NCI-H146 treated with DMSO at 0.1 percent for 48 hours (cell line): ENCODE data around the gene PKD1.

Experiments
- DNase-seq: peaks from one replicate; lab custom pipeline; 2025; ENCODE audit not compliant: unreplicated experiment; lab: John Stamatoyannopoulos, UW

PKD1 gene

GRCh38 chr16:2135770-2136490 lies at the start of gene PKD1:
Gene PKD1, minus strand, starts transcription at chr16:2135898. Its CDS starts 209 bp downstream, at chr16:2135689.
- DNase-seq: peak; percentile 79

- DNase-seq: no peak
These were observed 49.3 kb upstream of the PKD1 start for GRCh38 chr16:2184962-2185361.

GRCh38 chr16:2184346-2184745 lies 48.6 kb upstream of the PKD1 start:
- no peak for DNase-seq

GRCh38 chr16:2183671-2184070 lies 48.0 kb upstream of the PKD1 start:
- no peak for DNase-seq

- no peak for DNase-seq
These were observed 46.3 kb upstream of the PKD1 start for GRCh38 chr16:2181952-2182351.

GRCh38 chr16:2180962-2181923 lies 45.5 kb upstream of the PKD1 start:
- no peak for DNase-seq

GRCh38 chr16:2180461-2180860 lies 44.8 kb upstream of the PKD1 start:
- DNase-seq: no peak

GRCh38 chr16:2179576-2179975 lies 43.9 kb upstream of the PKD1 start:
- no peak for DNase-seq

- no peak for DNase-seq
These were observed 43.4 kb upstream of the PKD1 start for GRCh38 chr16:2179107-2179501.

- peak; percentile 19 for DNase-seq
These were observed 42.8 kb upstream of the PKD1 start for GRCh38 chr16:2178321-2179106.

- no peak for DNase-seq
These were observed 41.9 kb upstream of the PKD1 start for GRCh38 chr16:2177561-2177960.

GRCh38 chr16:2177101-2177500 lies 41.4 kb upstream of the PKD1 start:
- DNase-seq: no peak

GRCh38 chr16:2176047-2176446 lies 40.3 kb upstream of the PKD1 start:
- DNase-seq: no peak

- no peak for DNase-seq
These were observed 39.8 kb upstream of the PKD1 start for GRCh38 chr16:2175454-2175853.

GRCh38 chr16:2174396-2175131 lies 38.9 kb upstream of the PKD1 start:
- DNase-seq: no peak

GRCh38 chr16:2173916-2174315 lies 38.2 kb upstream of the PKD1 start:
- no peak for DNase-seq

- no peak for DNase-seq
These were observed 37.7 kb upstream of the PKD1 start for GRCh38 chr16:2173366-2173765.

GRCh38 chr16:2172688-2173335 lies 37.1 kb upstream of the PKD1 start:
- no peak for DNase-seq

GRCh38 chr16:2171601-2172178 lies 36.0 kb upstream of the PKD1 start:
- no peak for DNase-seq
